ENCODE data around the gene TMEM109. TPM values are rescaled to one million over a fixed set of nuclear protein-coding genes. Genes with fewer than 3 reads are reported as not detected.

The TMEM109 gene
- total and polyA plus RNA-seq, 9 of the 15 experiments (the other 6 are each of a cell fraction or from before 2014, with no cell fraction given), result 9.2 to 71.3 (median 30.5) TPM

GRCh38 chr11:60952742-60953170 is 38.8 kb downstream of the TMEM109 start:
- no peaks in the 10 kb centered on the region for H3K9me3 ChIP-seq (replicated peaks; ENCODE audit: control insufficient read depth, insufficient read depth, low read depth, low read length)
- no peaks in the 10 kb centered on the region for H3K36me3 ChIP-seq (ENCODE audit: control insufficient read depth, insufficient read depth, low read length)
- no peaks in the 10 kb centered on the region for H3K9me1 ChIP-seq (ENCODE audit: control insufficient read depth, insufficient read depth, low read length)
- ChIA-PET CTCF (ENCODE audit: low intra/inter-chr PET ratio) (no interaction called here), POLR2A (no interaction called here)
- H3K4me3 ChIP-seq, result no peak overlapping the region
- BruUV-seq (replicated peaks), result no TSS peak
- H3K9ac ChIP-seq (ENCODE audit: insufficient read depth in 1 of 2, low read depth in 2 of 2, low read length in 2 of 2), result no peak overlapping the region
- intact Hi-C loops (cut with micrococcal nuclease) (no loop called here), in situ Hi-C loops (cut with MboI) (no loop called here)
- H3K4me2 ChIP-seq (ENCODE audit: insufficient read depth, low read length), result no peak overlapping the region
- 3% methylated on average over 3 of the region's 3 CpGs for WGBS (ENCODE audit: insufficient coverage, low coverage, missing lambda C conversion rate)
- DNase-seq (ENCODE audit: extremely low read depth in 1 of 4, low spot score in 3 of 4) (no peak), FAIRE-seq (no peak), ATAC-seq (no peak; the same call in 2 of the 3 replicates)
- TF ChIP-seq ZNF655 (CRISPR knock-in tag; IDR thresholded peaks at IDR 0.05) (no peak), SMARCA5 (IDR thresholded peaks at IDR 0.05) (0 out of 2 replicates have a peak, but pooled peaks have one; percentile 20), E2F4 (CRISPR knock-in tag; IDR thresholded peaks at IDR 0.05; ENCODE audit: low read depth) (no peak), MAFK (IDR thresholded peaks at IDR 0.05; ENCODE audit: low read length) (no peak), NFATC3 (IDR thresholded peaks at IDR 0.05) (no peak), SREBF1 (IDR thresholded peaks at IDR 0.05; ENCODE audit: borderline replicate concordance, low read depth, low read length) (no peak), NR3C1 (CRISPR knock-in tag; IDR thresholded peaks at IDR 0.05) (no peak), ZFP36 (IDR thresholded peaks at IDR 0.05; ENCODE audit: low read depth, low read length, partially characterized antibody) (peak; percentile 34), MXD1 (CRISPR knock-in tag; IDR thresholded peaks at IDR 0.05; ENCODE audit: borderline replicate concordance, poor library complexity, severe bottlenecking) (no peak), TBP (optimal IDR thresholded peaks at IDR 0.05; ENCODE audit: low read depth, low read length) (no peak), PTBP1 (IDR thresholded peaks at IDR 0.05; ENCODE audit: low read depth, low read length) (0 out of 2 replicates have a peak, but pooled peaks have one; percentile 48), TAF7 (tag; IDR thresholded peaks at IDR 0.05) (no peak), MAX (CRISPR knock-in tag; IDR thresholded peaks at IDR 0.05) (no peak), GTF2A2 (tag; IDR thresholded peaks at IDR 0.05) (no peak), KDM1A (IDR thresholded peaks at IDR 0.05) (no peak), AFF1 (IDR thresholded peaks at IDR 0.05; ENCODE audit: low read depth in 1 of 2, partially characterized antibody in 2 of 2) (no peak), NFIX (CRISPR knock-in tag; IDR thresholded peaks at IDR 0.05; ENCODE audit: low read depth) (no peak)
- H4K20me1 ChIP-seq (replicated peaks; ENCODE audit: control insufficient read depth, insufficient read depth, low read length), result 0 out of 2 replicates have a peak, but pooled peaks cover 3% of the 10 kb centered on the region
- H2AFZ ChIP-seq (ENCODE audit: low read depth, low read length), result no peak overlapping the region
- peaks cover 35 to 73% of the 10 kb centered on the region in 2 experiments; a peak in 4 of 5 replicates for H3K27me3 ChIP-seq (ENCODE audit: control insufficient read depth in 2 of 2, insufficient read depth in 2 of 2, low read length in 2 of 2)
- H3K79me2 ChIP-seq (ENCODE audit: control insufficient read depth, insufficient read depth, low read length), result no peaks in the 10 kb centered on the region
- H3K4me1 ChIP-seq (replicated peaks in 1 of 2; ENCODE audit: control insufficient read depth in 2 of 2, insufficient read depth in 2 of 2, low read length in 2 of 2), result peaks cover 0 to 6% of the 10 kb centered on the region in 2 experiments; a peak in 3 of 5 replicates
- H3K27ac ChIP-seq (ENCODE audit: extremely low read depth, low read depth, low read length), result no peak overlapping the region

Measured in K562 (cell line).